Panc1 (cell line): ENCODE data around the gene ZNF79.

ENCODE experiments used
- CTCF ChIP-seq: fragments of 450-650 bp; IDR thresholded peaks from 2 replicates; pipeline ENCODE4 v1.5.1; 2017; ENCODE audit warnings: mild to moderate bottlenecking
- POLR2AphosphoS5 ChIP-seq: IDR thresholded peaks from 2 replicates; pipeline ENCODE4 v1.6.1; 2012; ENCODE audit warnings: mild to moderate bottlenecking, low read depth, low read length, moderate library complexity
- REST ChIP-seq, 2 experiments: IDR thresholded peaks; 2 replicates each; pipeline ENCODE4 v1.6.1; 2011 to 2012; ENCODE audit warnings: low read depth in 2 of 2, control low read depth in 1 of 2, low read length in 1 of 2, mild to moderate bottlenecking in 1 of 2, moderate library complexity in 1 of 2; ENCODE audit not compliant: insufficient read depth in 1 of 2
- SIN3A ChIP-seq: IDR thresholded peaks from 2 replicates; pipeline ENCODE4 v1.6.1; 2012; ENCODE audit warnings: low read depth, mild to moderate bottlenecking, low read length, moderate library complexity, borderline replicate concordance; ENCODE audit not compliant: insufficient read depth

- no peak for TF ChIP-seq REST (IDR thresholded peaks at IDR 0.05; ENCODE audit: insufficient read depth in 1 of 2, low read depth in 2 of 2, low read length in 1 of 2)
- no peak for TF ChIP-seq CTCF
- TF ChIP-seq POLR2AphosphoS5 = no peak
- no peak for TF ChIP-seq SIN3A
These were observed 22.7 kb downstream of the ZNF79 start for GRCh38 chr9:127446713-127447415.
